MM.1S (cell line): ENCODE data around the gene TPRA1.

Source experiments
- DNase-seq: peaks from one replicate; pipeline ENCODE4 v3.0.0-alpha.2; 2015
- H2AFZ ChIP-seq: fragments of 300-600 bp; sonication (generic); 2 replicates; pipeline ENCODE4 v1.6.0; 2016; ENCODE audit warnings: antibody characterized with exemption, low read length
- H3F3A ChIP-seq: fragments of 300-600 bp; sonication (generic); 2 replicates; pipeline ENCODE4 v1.6.1; 2016; ENCODE audit warnings: mild to moderate bottlenecking, antibody characterized with exemption, low read length, moderate library complexity, mixed read lengths; ENCODE audit not compliant: insufficient read depth
- H3K27ac ChIP-seq: fragments of 300-600 bp; sonication (generic); 2 replicates; pipeline ENCODE4 v1.5.1; 2016; ENCODE audit warnings: mild to moderate bottlenecking, low read length
- H3K27me3 ChIP-seq: fragments of 300-600 bp; sonication (generic); replicated peaks from 2 replicates; pipeline ENCODE4 v1.6.0; 2016; ENCODE audit warnings: low read length; ENCODE audit not compliant: insufficient read depth
- H3K36me3 ChIP-seq: fragments of 300-600 bp; sonication (generic); replicated peaks from 2 replicates; pipeline ENCODE4 v1.6.1; 2016; ENCODE audit warnings: mild to moderate bottlenecking, low read length, mixed read lengths; ENCODE audit not compliant: insufficient read depth
- H3K4me1 ChIP-seq: fragments of 300-600 bp; sonication (generic); 2 replicates; pipeline ENCODE4 v1.6.1; 2016; ENCODE audit warnings: low read length, mixed read lengths
- H3K4me2 ChIP-seq: fragments of 300-600 bp; sonication (generic); 2 replicates; pipeline ENCODE4 v1.6.0; 2016; ENCODE audit warnings: low read depth, low read length
- H3K4me3 ChIP-seq: fragments of 300-600 bp; sonication (generic); 2 replicates; pipeline ENCODE4 v1.5.1; 2016; ENCODE audit warnings: low read length, mixed read lengths
- H3K79me2 ChIP-seq: fragments of 300-600 bp; sonication (generic); 2 replicates; pipeline ENCODE4 v1.6.1; 2016; ENCODE audit warnings: mixed run types, low read length, mixed read lengths
- H3K9ac ChIP-seq: fragments of 300-600 bp; sonication (generic); 2 replicates; pipeline ENCODE4 v1.6.1; 2016; ENCODE audit warnings: low read length, mixed read lengths
- H3K9me2 ChIP-seq: fragments of 300-600 bp; sonication (generic); replicated peaks from 2 replicates; pipeline ENCODE4 v1.6.1; 2016; ENCODE audit warnings: mild to moderate bottlenecking, low read length, mixed read lengths; ENCODE audit not compliant: insufficient read depth
- H3K9me3 ChIP-seq: fragments of 300-600 bp; sonication (generic); replicated peaks from 2 replicates; pipeline ENCODE4 v1.6.1; 2016; ENCODE audit warnings: mild to moderate bottlenecking, low read length, mixed read lengths; ENCODE audit not compliant: insufficient read depth
- H4K20me1 ChIP-seq: fragments of 300-600 bp; sonication (generic); 2 replicates; pipeline ENCODE4 v1.6.1; 2016; ENCODE audit warnings: mild to moderate bottlenecking, low read length, moderate library complexity, mixed read lengths; ENCODE audit not compliant: insufficient read depth
- EZH2 ChIP-seq: fragments of 300-600 bp; sonication (generic); optimal IDR thresholded peaks from 2 replicates; pipeline ENCODE3; 2017; ENCODE audit warnings: low read depth, mild to moderate bottlenecking, antibody characterized with exemption, low read length, mixed read lengths
- EZH2phosphoT487 ChIP-seq: fragments of 300-600 bp; sonication (generic); IDR thresholded peaks from 2 replicates; pipeline ENCODE4 v1.6.1; 2018; ENCODE audit warnings: antibody characterized with exemption, low read length
- TF ChIP-seq, protein P1 (sequence below): fragments of 300-600 bp; sonication (generic); IDR thresholded peaks from 2 replicates; pipeline ENCODE4 v1.5.1; 2016; ENCODE audit warnings: antibody characterized with exemption, low read length, mixed read lengths

The TPRA1 gene

DNA sequence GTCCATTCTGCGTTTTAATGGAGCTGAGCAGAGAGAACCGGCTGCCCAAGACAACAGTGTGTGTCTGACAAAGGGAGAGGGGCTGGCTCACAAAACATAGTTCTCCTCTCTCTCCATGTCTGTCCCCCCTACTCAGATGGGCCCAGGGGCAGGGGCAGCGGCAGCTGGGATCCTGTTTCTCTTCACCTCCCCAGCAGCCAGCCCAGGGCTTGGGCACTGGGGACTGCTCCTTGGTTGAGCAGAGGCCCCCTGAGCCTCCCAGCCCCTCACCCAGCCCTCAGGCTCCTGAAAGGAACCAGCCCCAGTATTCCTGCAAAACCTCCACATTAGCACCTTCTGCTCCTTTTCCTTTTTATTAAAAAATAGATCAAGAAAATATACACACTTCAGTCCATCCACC is 17.8 kb downstream of the TPRA1 start:
- H3K9me2 ChIP-seq: no peaks in the 10 kb centered on the region
- no peaks in the 10 kb centered on the region for H3K79me2 ChIP-seq
- H3F3A ChIP-seq: no peaks in the 10 kb centered on the region
- H3K27me3 ChIP-seq: no peaks in the 10 kb centered on the region
- H3K27ac ChIP-seq: no peak overlapping the region
- no peak for DNase-seq
- H3K4me2 ChIP-seq: no peak overlapping the region
- H3K36me3 ChIP-seq: no peaks in the 10 kb centered on the region
- no peaks in the 10 kb centered on the region; the same call in 1 of the 2 replicates for H4K20me1 ChIP-seq
- H2AFZ ChIP-seq: no peak overlapping the region
- H3K4me3 ChIP-seq: no peak overlapping the region
- no peak for TF ChIP-seq EZH2
- TF ChIP-seq EZH2phosphoT487: no peak
- TF ChIP-seq, protein P1, sequence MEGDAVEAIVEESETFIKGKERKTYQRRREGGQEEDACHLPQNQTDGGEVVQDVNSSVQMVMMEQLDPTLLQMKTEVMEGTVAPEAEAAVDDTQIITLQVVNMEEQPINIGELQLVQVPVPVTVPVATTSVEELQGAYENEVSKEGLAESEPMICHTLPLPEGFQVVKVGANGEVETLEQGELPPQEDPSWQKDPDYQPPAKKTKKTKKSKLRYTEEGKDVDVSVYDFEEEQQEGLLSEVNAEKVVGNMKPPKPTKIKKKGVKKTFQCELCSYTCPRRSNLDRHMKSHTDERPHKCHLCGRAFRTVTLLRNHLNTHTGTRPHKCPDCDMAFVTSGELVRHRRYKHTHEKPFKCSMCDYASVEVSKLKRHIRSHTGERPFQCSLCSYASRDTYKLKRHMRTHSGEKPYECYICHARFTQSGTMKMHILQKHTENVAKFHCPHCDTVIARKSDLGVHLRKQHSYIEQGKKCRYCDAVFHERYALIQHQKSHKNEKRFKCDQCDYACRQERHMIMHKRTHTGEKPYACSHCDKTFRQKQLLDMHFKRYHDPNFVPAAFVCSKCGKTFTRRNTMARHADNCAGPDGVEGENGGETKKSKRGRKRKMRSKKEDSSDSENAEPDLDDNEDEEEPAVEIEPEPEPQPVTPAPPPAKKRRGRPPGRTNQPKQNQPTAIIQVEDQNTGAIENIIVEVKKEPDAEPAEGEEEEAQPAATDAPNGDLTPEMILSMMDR: no peak
- H3K9ac ChIP-seq: no peak overlapping the region
- no peaks in the 10 kb centered on the region for H3K4me1 ChIP-seq
- no peaks in the 10 kb centered on the region for H3K9me3 ChIP-seq

DNA sequence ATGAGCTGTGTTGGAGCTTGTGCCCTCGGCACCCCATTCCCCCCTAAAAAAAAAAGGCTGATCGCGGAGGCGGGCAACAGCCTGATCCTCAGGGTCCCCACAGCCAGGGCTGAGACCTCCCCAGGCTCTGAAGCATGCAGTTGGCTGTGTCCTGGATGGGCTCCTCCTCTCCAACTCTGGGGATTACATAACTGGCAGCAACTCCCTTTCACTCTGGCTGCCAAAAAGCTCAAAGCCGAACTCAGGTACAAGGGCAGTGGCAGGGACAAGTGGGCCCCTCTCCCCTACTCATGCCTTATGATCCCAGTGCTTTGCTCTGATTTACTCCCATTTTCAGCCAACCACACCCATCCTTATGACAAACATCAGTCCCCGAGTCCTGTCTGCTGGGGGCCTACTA is 18.3 kb downstream of the TPRA1 start:
- Histone ChIP-seq H3K4me1 (no peaks in the 10 kb centered on the region), H3K27me3 (no peaks in the 10 kb centered on the region), H3K4me2 (no peak overlapping the region), H3F3A (no peaks in the 10 kb centered on the region), H2AFZ (no peak overlapping the region), H3K9me3 (no peaks in the 10 kb centered on the region), H3K36me3 (no peaks in the 10 kb centered on the region), H3K9ac (no peak overlapping the region), H4K20me1 (no peaks in the 10 kb centered on the region; the same call in 1 of the 2 replicates), H3K79me2 (no peaks in the 10 kb centered on the region), H3K4me3 (no peak overlapping the region), H3K9me2 (no peaks in the 10 kb centered on the region), H3K27ac (no peak overlapping the region)
- no peak for TF ChIP-seq EZH2phosphoT487
- TF ChIP-seq EZH2: no peak
- TF ChIP-seq, protein P1: no peak
- DNase-seq: no peak

DNA sequence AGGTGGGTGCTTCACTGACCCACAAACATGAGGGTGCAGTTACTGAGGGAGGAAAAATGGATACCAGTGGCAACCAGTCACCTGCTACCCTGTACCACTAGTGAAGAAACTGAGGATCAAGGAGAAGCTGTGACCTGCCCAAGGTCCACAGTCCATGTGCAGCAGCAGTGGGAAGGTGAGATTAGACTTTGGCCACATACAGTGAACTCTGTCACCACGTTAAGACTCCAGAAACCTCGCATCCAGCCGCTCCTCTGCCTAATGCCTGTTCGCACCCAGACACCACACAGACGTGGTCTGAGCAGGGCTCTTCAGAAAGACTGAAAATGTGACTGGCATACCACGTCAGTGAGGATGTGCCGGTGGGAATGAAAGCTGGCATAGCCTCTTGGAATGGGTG is 20.0 kb downstream of the TPRA1 start:
- DNase-seq: no peak
- no peaks in the 10 kb centered on the region for H3F3A ChIP-seq
- no peaks in the 10 kb centered on the region for H3K36me3 ChIP-seq
- TF ChIP-seq, protein P1: no peak
- TF ChIP-seq EZH2phosphoT487 (no peak), EZH2 (no peak)
- H3K4me3 ChIP-seq: no peak overlapping the region
- H3K27ac ChIP-seq: no peak overlapping the region
- H3K9me2 ChIP-seq: no peaks in the 10 kb centered on the region
- H4K20me1 ChIP-seq: no peaks in the 10 kb centered on the region; the same call in 1 of the 2 replicates
- no peak overlapping the region for H3K9ac ChIP-seq
- H2AFZ ChIP-seq: no peak overlapping the region
- H3K79me2 ChIP-seq: no peaks in the 10 kb centered on the region
- H3K9me3 ChIP-seq: no peaks in the 10 kb centered on the region
- H3K27me3 ChIP-seq: no peaks in the 10 kb centered on the region
- H3K4me1 ChIP-seq: no peaks in the 10 kb centered on the region
- no peak overlapping the region for H3K4me2 ChIP-seq
